GM10248 (cell line): ENCODE data around the gene CASTOR1.

ENCODE experiments used
- CTCF ChIA-PET: fragments of 300-600 bp; sonication (Branson Sonifier 250); formaldehyde crosslinking; extraction: SDS; loops from one replicate; lab custom pipeline; 2021; ENCODE audit warnings: antibody characterized with exemption; lab: Yijun Ruan, JAX
- POLR2A ChIA-PET: fragments of 350-650 bp; sonication (Branson Sonifier 250); formaldehyde crosslinking; extraction: SDS; loops from one replicate; lab custom pipeline; 2020; ENCODE audit warnings: antibody characterized with exemption; lab: Yijun Ruan, JAX
- DNase-seq: peaks from one replicate; pipeline ENCODE4 v3.0.0; 2012; ENCODE audit errors: extremely low spot score
- CTCF ChIP-seq: IDR thresholded peaks from 2 replicates; pipeline ENCODE4 v1.5.1; 2012; ENCODE audit warnings: mild to moderate bottlenecking, low read depth; ENCODE audit errors: extremely low read depth, missing control alignments, control extremely low read depth

Gene CASTOR1

GRCh38 chr22:30334646-30335045 lies 45.3 kb upstream of the CASTOR1 start:
- POLR2A ChIA-PET, result no interaction called here
- TF ChIP-seq CTCF, result no peak
- DNase-seq, result no peak
- CTCF ChIA-PET, result interaction anchor here (2.5 to 3.1 kb wide), 2 partner anchors 20 to 47 kb away, joined by 10 read pairs; no protein-coding TSS in a partner anchor

GRCh38 chr22:30333707-30334087 lies 44.4 kb upstream of the CASTOR1 start:
- ChIA-PET POLR2A (interaction anchor here (1.0 kb wide), 1 partner anchor 13 kb away, joined by 3 read pairs; no protein-coding TSS in a partner anchor), CTCF (interaction anchor here (2.0 to 3.1 kb wide), 2 partner anchors 19 to 45 kb away, joined by 10 to 11 read pairs; partner anchors contain the start of gene CASTOR1)
- TF ChIP-seq CTCF, result no peak
- no peak for DNase-seq

- no peak for TF ChIP-seq CTCF
- DNase-seq, result no peak
- ChIA-PET CTCF (interaction anchor here (0.9 to 2.0 kb wide), 3 partner anchors 21 to 48 kb away, joined by 3 to 11 read pairs (median 3); partner anchors contain the start of gene CASTOR1), POLR2A (interaction anchor here (1.0 kb wide), 1 partner anchor 12 kb away, joined by 3 read pairs; no protein-coding TSS in a partner anchor)
Measured at GRCh38 chr22:30332994-30333706, 43.8 kb upstream of the CASTOR1 start.

- POLR2A ChIA-PET, result no interaction called here
- TF ChIP-seq CTCF, result no peak
- CTCF ChIA-PET, result interaction anchor here (0.9 to 2.0 kb wide), 4 partner anchors 21 to 49 kb away, joined by 3 to 11 read pairs (median 3); partner anchors contain the start of gene CASTOR1
- DNase-seq, result no peak
Measured at GRCh38 chr22:30332551-30332950, 43.2 kb upstream of the CASTOR1 start.

- no peak for DNase-seq
- no peak for TF ChIP-seq CTCF
- ChIA-PET CTCF (interaction anchor here (1.1 to 4.8 kb wide), 5 partner anchors 20 to 60 kb away, joined by 3 to 55 read pairs (median 3); partner anchors contain the start of genes CASTOR1, CCDC157, RNF215 and SF3A1), POLR2A (no interaction called here)
Measured at GRCh38 chr22:30328466-30329049, 39.3 kb upstream of the CASTOR1 start.

GRCh38 chr22:30327864-30328345 lies 38.6 kb upstream of the CASTOR1 start:
- no peak for DNase-seq
- CTCF ChIA-PET, result interaction anchor here (1.0 to 4.8 kb wide), 5 partner anchors 10 to 96 kb away, joined by 3 to 55 read pairs (median 3); partner anchors contain the start of gene CASTOR1
- no peak for TF ChIP-seq CTCF
- POLR2A ChIA-PET, result interaction anchor here (1.5 kb wide), 1 partner anchor 8 kb away, joined by 5 read pairs; no protein-coding TSS in a partner anchor
